ENCODE measurements around the gene KRT84.

Gene KRT84, protein sequence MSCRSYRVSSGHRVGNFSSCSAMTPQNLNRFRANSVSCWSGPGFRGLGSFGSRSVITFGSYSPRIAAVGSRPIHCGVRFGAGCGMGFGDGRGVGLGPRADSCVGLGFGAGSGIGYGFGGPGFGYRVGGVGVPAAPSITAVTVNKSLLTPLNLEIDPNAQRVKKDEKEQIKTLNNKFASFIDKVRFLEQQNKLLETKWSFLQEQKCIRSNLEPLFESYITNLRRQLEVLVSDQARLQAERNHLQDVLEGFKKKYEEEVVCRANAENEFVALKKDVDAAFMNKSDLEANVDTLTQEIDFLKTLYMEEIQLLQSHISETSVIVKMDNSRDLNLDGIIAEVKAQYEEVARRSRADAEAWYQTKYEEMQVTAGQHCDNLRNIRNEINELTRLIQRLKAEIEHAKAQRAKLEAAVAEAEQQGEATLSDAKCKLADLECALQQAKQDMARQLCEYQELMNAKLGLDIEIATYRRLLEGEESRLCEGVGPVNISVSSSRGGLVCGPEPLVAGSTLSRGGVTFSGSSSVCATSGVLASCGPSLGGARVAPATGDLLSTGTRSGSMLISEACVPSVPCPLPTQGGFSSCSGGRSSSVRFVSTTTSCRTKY

GRCh38 chr12:52385226-52385702 is at the start of gene KRT84:
TSS of gene KRT84 (minus strand) at chr12:52385652. CDS start at chr12:52385585, 67 bp downstream.
- DNase-seq = no peak

GRCh38 chr12:52434760-52435530 is 49.5 kb upstream of the KRT84 start:
- no peak for DNase-seq

DNA sequence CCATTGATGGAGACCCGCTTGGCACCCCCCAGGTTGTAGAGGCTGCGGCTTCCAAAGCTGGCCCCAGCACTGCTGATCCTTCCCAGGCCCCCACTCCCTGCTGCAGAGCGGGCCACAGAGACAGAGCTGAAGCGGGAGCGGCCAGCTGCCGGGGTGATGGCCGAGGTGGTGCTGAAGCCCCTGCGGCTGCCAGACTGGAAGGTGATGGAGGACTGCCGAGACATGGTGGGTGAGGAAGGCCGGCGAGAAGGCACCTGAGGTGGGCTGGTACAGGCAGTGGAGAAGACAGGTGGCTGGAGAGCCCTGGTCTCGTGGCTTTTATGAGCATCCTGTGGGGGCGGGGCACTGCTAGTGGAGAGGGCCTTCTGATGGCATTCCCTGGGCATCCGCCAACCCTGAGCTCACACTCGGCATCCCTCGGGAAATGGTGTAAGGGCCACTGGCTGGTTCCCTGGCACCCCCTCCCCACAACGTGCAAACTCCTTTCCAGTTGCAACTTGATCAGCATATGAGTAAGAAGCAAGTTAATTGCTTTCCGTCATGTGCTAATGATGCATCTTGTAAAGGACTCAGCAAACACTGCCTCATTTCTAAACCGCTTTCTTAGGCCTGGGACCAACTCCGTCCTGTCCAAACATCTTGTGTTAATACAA is 48.8 kb upstream of the KRT84 start, which contains the start of gene KRT75:
KRT75 (minus strand) TSS at position 291 of the 653 bp plus-strand sequence; CDS start at position 224, 67 bp downstream.
- no peak for DNase-seq

GRCh38 chr12:52433501-52434080 is 48.1 kb upstream of the KRT84 start:
- DNase-seq = no peak

DNA sequence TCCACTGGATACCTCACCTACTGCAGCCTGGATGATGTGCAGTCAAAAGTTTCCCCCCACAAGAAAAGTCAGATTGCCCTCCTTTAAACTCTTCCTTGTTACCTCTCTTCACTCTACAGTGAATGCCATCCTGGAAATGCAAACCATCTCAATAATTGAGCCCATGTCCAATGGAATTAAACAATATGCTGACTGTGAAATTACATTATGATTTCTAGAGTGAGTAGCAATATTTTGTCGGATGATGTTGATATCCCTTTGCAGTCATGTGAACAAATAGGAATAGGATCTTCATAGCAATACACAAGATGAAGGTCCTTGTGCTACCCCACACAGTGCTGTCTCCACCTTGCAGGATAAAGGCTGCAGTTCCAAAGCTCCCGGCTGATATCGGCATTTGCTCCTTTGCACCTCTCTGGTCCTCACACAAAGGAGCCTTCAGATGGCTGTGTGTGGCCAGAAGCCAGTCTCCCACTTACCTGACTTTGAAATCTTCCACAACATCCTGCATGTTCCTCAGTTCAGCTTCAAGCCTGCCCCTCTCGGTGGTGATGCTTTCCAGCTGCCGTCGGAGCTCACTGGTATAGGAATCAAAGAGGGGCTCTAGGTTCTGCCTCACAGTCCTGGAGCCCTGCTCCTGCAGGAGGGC is 47.2 kb upstream of the KRT84 start:
- DNase-seq = no peak

DNA sequence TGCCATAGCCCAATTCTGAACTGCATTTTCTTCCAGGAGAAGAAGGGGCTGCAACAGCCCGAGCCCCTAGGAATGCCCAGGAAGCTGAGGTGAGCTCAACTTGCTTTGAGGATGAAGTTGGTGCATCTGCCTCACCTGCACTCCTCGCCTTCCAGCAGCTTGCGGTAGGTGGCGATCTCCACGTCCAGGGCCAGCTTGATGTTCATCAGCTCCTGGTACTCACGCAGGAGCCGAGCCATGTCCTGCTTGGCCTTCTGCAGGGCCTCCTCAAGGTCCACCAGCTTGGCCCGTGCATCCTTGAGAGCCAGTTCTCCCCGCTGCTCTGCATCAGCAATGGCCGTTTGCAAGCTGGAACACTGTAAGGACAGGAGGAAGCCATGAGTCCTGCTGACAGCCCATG is 42.7 kb upstream of the KRT84 start:
- no peak for DNase-seq

DNA sequence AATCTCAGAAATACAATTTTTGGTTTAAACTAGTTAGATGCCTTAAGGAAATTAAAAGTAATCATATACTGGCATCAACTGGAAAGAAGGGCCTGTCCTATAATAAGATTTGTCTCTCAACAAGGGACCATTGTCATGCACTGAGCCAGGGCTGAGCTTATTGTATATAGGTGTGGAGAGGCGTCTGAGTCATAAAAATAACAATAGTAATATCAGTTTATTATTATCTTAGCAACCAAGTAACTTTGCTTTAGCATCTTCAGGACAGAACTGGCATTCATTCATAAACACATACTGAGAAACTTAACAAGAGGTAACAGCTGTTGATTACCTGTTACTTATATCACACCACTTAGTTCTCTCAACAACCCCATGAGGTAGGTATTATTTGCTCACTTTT is 41.6 kb upstream of the KRT84 start:
- DNase-seq = no peak

- no peak for DNase-seq
These were observed 40.6 kb upstream of the KRT84 start for GRCh38 chr12:52426034-52426433.

GRCh38 chr12:52425466-52425865 is 40.0 kb upstream of the KRT84 start:
- no peak for DNase-seq

- DNase-seq = peak; percentile 39
These were observed 38.4 kb upstream of the KRT84 start for GRCh38 chr12:52423661-52424500.

GRCh38 chr12:52423035-52423434 is 37.6 kb upstream of the KRT84 start:
- DNase-seq = no peak

DNA sequence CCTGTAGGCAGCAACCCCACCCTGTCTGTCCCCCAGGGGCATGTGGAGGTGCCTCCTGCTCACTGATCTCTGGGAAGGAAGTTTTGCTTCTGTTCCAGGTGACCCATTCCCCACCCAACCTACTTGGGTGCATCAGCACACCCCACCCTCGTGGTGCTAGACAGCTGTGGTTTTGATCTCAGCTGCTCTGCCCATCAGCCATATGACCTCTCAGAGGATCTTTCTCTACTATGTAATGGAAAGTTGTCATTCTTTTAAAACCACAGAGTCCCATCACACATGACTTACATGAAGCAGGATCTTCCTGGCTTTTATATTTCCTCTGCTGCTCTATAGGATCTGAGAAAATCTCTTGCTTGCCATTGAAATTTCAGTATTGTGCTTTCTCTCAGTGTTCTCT is 34.2 kb upstream of the KRT84 start:
- no peak for DNase-seq

DNA sequence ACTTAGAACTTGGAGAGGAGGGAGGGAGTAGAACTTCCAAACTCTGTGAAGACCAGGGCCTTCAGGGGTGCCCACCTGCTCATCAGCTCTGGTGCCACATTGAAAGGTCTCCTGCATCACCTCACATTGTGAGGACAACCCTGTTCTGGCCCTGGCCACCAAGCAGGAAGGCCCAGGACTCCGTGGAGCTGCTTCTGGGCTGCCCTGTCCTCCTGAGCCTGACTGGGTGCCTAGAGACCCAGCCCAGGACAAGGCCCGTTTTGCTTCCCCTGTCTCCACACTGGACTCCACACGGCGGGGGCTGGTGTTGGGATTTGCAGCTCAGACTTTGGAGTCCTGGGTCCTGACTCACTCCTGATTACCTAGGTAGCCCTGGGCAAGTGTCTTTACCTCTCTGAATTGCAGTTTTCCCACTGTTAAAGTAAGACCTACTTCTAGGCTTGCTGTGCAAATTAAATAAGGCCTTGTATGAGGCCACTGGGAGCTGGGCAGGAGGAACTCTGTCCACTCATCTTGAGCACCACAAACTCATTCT is 33.2 kb upstream of the KRT84 start:
- DNase-seq = no peak

GRCh38 chr12:52417740-52418139 is 32.3 kb upstream of the KRT84 start:
- no peak for DNase-seq

- no peak for DNase-seq
These were observed 31.3 kb upstream of the KRT84 start for GRCh38 chr12:52416795-52417194.

DNA sequence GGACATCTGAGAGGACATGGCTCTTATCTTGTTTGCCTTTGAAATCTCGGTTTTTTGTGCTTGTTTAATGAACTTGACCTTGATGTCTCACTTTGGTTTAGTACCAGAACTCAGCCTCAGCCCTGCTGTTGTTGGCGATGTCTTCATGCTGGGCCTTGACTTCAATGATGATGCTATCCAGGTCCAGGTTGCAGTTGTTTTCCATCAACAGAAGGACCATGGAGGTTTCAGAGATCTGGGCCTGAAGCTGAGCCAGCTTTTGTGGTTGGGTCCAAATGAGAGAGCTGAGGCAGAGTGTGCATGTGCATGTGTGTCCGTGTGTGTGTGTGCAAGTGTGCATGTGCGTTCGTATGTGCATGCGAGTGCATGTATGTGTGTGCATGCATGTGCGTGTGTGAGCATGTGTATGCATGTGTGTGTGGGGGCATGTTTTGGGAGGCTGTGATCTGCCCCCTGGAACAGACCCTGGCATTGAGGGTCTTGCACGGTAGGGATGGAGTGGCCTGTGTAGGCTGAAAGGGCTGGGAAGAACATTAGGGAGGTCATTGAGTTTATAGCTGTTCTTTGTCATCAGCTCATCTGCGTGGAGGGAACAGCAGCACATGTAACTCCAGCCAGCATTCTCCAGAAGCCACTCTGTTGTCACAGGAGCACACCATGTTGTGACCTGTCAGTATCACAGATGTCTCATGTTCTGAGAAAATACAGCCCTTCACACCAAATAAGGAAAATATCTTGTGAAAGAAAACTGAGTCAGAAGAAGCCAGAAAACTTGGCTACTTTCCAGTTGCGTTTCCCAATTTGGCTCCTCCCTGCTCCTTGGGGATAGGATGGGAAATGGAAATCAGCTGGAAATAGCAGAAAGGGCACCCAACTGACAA is 30.7 kb upstream of the KRT84 start:
- DNase-seq = no peak

- no peak for DNase-seq
These were observed 29.5 kb upstream of the KRT84 start for GRCh38 chr12:52414936-52415335.

GRCh38 chr12:52413782-52414345 is 28.4 kb upstream of the KRT84 start:
- no peak for DNase-seq

GRCh38 chr12:52413202-52413601 is 27.8 kb upstream of the KRT84 start:
- DNase-seq = no peak

All from NCI-H187 treated with DMSO at 0.1 percent for 48 hours (cell line).